SJCRH30 (cell line): ENCODE data around the gene ELAVL1. TPM values are rescaled to one million over a fixed set of nuclear protein-coding genes. Genes with fewer than 3 reads are reported as not detected.
"Not testable (repeated sequence)": the region's sequence is repeated elsewhere in the genome, so short reads cannot be mapped to it uniquely, and the experiment has no call there.

Experiments
- DNase-seq, 2 experiments: peaks; one replicate each; pipeline ENCODE4 v3.0.0-alpha.2; 2015 to 2020
- H3K27ac ChIP-seq: fragments of 250-450 bp; sonication (Bioruptor Pico); 2 replicates; pipeline ENCODE4 v1.5.1; 2020; ENCODE audit warnings: mild to moderate bottlenecking, moderate library complexity
- H3K27me3 ChIP-seq: fragments of 250-450 bp; sonication (Bioruptor Pico); 2 replicates; pipeline ENCODE4 v1.5.1; 2020; ENCODE audit warnings: mild to moderate bottlenecking, moderate library complexity
- H3K36me3 ChIP-seq: fragments of 250-450 bp; sonication (Bioruptor Pico); 2 replicates; pipeline ENCODE4 v1.5.1; 2020; ENCODE audit warnings: mild to moderate bottlenecking, moderate library complexity
- H3K4me1 ChIP-seq: fragments of 250-450 bp; sonication (Bioruptor Pico); 2 replicates; pipeline ENCODE4 v1.5.1; 2020; ENCODE audit warnings: mild to moderate bottlenecking, moderate library complexity
- H3K4me3 ChIP-seq: fragments of 250-450 bp; sonication (Bioruptor Pico); 2 replicates; pipeline ENCODE4 v1.5.1; 2020; ENCODE audit warnings: mild to moderate bottlenecking, moderate library complexity
- H3K9me3 ChIP-seq: fragments of 250-450 bp; sonication (Bioruptor Pico); replicated peaks from 2 replicates; pipeline ENCODE4 v1.5.1; 2020; ENCODE audit warnings: mild to moderate bottlenecking, moderate library complexity
- total RNA-seq: library from RNA; depleted of rRNA; stranded (reverse); fragments of >200 nt; shearing (Covaris generic); gene quantifications from 2 replicates; pipeline ENCODE4 v1.2.3, GENCODE V29; 2014

The ELAVL1 gene
- total RNA-seq, 1 experiment from 2014 or later = 79.4 TPM

DNA sequence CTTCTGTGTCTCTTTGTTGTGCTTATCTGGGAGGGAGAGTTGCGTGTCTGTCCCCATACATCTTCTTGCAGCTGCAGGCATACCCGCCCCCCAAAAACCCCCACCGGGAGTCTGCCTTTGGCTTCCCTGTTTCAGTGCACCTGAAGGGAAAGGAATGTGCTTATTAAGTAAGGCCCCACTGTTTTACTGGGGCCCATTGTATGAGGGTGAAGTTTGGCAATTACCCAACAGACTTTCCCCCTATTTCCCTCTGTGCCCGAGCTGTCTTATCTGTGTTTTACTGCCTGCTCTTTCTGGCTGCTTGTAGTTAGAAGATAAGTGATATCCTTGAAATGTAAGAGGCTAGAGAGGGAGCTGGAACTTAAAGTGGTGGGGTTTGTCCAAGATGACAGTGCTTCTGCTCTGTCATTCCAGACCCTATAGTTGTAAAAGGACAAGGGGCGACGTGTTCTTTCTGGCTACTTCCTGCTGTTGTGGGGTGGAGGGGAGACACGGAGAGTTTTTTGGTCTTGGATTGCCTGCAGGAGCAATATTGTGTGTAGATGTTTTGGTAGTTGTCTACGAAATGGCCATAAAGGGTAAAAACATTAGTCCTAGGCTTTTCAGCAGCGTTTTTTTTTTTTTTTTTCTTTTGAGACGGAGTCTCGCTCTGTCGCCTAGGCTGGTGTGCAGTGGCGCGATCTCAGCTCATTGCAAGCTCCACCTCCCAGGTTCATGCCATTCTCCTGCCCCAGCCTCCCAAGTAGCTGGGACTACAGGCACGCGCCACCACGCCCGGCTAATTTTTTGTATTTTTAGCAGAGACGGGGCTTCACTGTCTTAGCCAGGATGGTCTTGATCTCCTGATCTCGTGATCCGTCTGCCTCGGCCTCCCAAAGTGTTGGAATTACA, 28.1 kb upstream of the ELAVL1 start:
- Histone ChIP-seq H3K4me1 (peaks cover 46% of the 10 kb centered on the region), H3K27ac (peak overlapping the region; percentile 62)
- peak in 1 of 2 experiments; percentile 21 for DNase-seq
- H3K36me3 ChIP-seq, H3K9me3 ChIP-seq, H3K4me3 ChIP-seq, H3K27me3 ChIP-seq: not testable (repeated sequence)

DNA sequence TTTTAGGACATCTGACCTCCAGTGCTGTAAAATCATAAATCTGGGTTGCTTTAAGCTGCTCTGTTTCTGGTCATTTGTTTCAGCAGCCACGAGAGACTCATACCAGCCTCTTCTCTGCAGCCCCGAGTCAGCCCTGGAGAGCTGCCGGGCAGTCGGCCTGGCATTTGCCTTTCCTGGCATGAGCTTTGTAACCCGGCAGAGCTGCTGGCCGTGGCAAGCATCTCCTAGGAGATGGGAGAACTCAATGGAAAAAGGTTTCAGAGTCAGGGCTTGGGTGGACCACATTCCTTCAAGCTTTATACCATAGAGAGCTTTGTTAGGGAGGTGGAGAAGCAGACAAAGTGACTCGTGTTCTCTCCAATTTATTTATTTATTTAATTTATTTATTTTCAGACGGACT, 25.5 kb upstream of the ELAVL1 start:
- DNase-seq = no peak
- H3K27ac ChIP-seq = no peak overlapping the region
- no peak overlapping the region for H3K4me3 ChIP-seq
- H3K36me3 ChIP-seq = no peaks in the 10 kb centered on the region
- peaks cover 44% of the 10 kb centered on the region for H3K4me1 ChIP-seq
- H3K9me3 ChIP-seq = no peaks in the 10 kb centered on the region
- H3K27me3 ChIP-seq = no peaks in the 10 kb centered on the region

DNA sequence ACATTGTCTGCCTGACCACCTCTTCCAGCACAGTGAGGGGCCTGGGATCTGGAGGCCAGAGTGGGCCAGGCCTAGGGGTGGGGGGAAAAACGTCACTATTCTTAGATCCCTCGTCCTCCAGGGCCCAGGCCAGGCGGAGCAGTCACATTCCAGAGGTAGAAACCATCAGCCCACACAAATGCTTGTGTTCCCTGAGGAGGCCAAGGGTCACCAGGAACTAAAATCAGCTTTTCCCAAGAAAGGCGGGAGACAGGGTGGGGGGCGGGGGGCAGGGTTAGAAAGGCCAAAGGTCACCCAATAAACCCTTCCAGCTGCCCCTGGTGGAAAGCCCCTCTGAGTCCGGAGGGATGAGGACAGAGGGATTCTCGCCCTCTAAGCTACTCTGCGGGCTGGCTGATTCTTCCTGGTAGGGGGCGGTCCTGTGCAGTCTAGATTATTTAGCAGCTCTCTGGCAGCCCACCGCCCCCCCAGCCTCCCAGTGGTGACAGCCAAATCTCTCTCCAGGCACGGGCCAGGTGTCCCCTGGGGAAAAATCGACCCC, 23.6 kb upstream of the ELAVL1 start:
- H3K27me3 ChIP-seq = no peaks in the 10 kb centered on the region
- H3K4me1 ChIP-seq = peaks cover 27% of the 10 kb centered on the region
- no peaks in the 10 kb centered on the region for H3K36me3 ChIP-seq
- no peaks in the 10 kb centered on the region for H3K9me3 ChIP-seq
- H3K4me3 ChIP-seq = no peak overlapping the region
- DNase-seq = peak; percentile 48
- peak overlapping the region; percentile 38 for H3K27ac ChIP-seq

DNA sequence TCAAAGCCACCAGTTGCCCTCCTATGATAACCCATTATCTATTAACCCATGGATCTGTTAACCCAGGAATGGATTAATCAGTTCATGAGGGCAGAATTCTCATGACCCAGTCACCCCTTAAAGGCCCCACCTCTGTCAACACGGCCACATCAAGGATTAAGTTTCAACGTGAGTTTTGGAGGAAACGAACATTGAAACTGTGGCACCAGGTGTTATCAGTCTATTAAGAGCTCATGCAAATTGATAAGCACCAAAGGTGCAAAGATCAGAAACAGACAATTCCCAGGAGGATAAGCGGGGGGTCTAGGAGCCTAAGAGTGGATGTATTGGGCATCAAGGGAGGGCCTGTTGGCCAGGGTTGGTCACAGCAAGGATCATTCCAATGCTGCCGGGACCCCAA, 19.9 kb upstream of the ELAVL1 start:
- no peaks in the 10 kb centered on the region for H3K27me3 ChIP-seq
- peaks cover 18% of the 10 kb centered on the region for H3K4me1 ChIP-seq
- DNase-seq = no peak
- H3K27ac ChIP-seq = no peak overlapping the region
- H3K9me3 ChIP-seq = no peaks in the 10 kb centered on the region
- H3K4me3 ChIP-seq = no peak overlapping the region
- H3K36me3 ChIP-seq = no peaks in the 10 kb centered on the region

DNA sequence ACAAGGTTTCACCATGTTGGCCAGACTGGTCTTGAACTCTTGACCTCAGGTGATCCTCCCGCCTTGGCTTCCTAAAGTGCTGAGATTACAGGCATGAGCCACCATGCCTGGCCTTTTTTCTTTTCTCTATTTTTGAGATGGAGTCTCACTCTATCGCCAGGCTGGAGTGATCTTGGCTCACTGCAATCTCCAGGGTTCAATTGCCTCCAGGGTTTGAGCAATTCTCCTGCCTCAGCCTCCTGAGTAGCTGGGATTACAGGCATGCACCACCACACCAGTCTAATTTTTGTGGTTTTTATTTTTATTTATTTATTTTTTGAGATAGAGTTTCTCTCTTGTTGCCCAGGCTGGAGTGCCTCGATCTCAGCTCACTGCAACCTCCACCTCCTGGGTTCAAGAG, 18.8 kb upstream of the ELAVL1 start:
- H3K27me3 ChIP-seq, H3K4me3 ChIP-seq, H3K27ac ChIP-seq, DNase-seq, H3K36me3 ChIP-seq, H3K9me3 ChIP-seq: not testable (repeated sequence)
- peaks cover 14% of the 10 kb centered on the region for H3K4me1 ChIP-seq

DNA sequence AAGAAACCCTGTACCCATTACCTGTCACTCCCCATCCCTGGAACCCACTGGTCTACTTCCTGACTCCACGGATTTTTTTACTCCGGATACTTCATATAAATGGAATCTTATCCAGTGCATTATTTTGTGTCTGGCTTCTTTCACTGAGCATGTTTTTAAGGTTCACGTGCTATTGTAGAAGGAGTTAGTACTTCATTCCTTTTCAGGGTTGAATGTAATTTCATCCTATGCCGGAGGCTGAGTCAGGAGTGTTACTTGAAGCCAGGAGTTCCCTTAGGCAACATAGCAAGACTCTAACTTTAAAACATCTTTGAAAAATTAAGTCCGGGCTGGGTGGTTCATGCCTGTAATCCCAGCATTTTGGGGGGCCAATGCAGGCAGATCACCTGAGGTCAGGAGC, 17.9 kb upstream of the ELAVL1 start:
- H3K9me3 ChIP-seq = no peaks in the 10 kb centered on the region
- H3K4me3 ChIP-seq = no peak overlapping the region
- H3K27me3 ChIP-seq = no peaks in the 10 kb centered on the region
- peaks cover 6% of the 10 kb centered on the region for H3K4me1 ChIP-seq
- DNase-seq = no peak
- H3K36me3 ChIP-seq = no peaks in the 10 kb centered on the region
- H3K27ac ChIP-seq = no peak overlapping the region

DNA sequence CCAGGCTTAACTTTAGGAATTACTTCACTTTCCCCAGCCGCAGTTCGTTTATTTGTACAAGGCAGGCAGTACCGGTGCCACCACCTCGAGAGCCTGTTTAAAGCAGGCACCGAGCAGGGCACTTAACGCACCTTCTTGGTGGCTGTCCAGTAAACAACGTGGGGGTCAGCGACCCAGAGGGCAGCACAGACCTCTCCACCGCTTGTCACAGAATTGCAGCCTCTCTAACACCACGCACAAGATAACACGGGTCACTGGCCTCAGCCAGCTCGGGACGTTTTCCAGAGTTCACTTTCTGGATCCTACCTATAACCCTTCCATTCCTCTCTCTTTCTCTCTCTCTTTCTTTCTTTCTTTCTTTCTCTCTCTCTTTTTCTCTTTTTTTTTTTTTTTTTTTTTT, 16.8 kb upstream of the ELAVL1 start:
- no peak overlapping the region for H3K4me3 ChIP-seq
- DNase-seq = no peak
- H3K27ac ChIP-seq = no peak overlapping the region
- no peaks in the 10 kb centered on the region for H3K4me1 ChIP-seq
- H3K9me3 ChIP-seq = no peaks in the 10 kb centered on the region
- H3K27me3 ChIP-seq = no peaks in the 10 kb centered on the region
- H3K36me3 ChIP-seq = no peaks in the 10 kb centered on the region

DNA sequence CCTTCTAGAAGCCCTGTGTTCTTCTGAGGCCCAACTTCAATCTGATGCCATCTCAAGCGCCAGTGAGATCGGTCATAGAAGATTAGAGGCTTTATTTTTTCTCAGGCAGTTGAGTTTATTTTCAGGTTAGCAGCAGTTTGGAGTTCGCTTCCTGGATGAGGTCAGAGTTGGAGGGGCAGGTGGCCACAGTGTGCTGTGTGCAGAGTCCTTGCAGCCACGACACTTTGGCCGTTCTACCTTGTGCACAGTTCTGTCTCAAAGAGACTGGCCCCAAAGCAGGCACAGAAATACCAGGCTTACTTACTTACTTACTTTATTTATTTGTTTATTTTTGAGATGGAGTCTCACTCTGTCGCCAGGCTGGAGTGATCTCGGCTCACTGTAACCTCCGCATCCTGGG, 15.9 kb upstream of the ELAVL1 start:
- H3K27me3 ChIP-seq = no peaks in the 10 kb centered on the region
- no peak for DNase-seq
- no peak overlapping the region for H3K27ac ChIP-seq
- no peaks in the 10 kb centered on the region for H3K9me3 ChIP-seq
- no peaks in the 10 kb centered on the region for H3K36me3 ChIP-seq
- no peak overlapping the region for H3K4me3 ChIP-seq
- H3K4me1 ChIP-seq = no peaks in the 10 kb centered on the region

DNA sequence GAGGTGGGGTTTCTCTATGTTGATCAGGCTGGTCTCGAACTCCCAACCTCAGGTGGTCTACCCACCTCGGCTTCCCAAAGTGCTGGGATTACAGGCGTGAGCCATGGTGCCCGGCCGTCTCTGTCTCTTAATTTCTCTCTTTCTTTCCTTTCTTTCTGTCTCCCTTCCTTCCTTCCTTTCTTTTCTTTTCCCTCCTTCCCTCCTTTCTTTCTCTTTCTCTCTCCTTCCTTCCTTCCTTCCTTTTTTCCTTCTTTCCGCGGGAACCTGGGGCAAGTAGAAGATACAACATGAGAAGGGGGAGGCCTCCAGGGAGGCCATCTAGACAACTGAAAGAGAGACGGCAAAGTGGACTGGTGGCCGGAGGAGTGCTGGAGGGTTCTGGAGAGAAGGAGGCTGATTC, 15.2 kb upstream of the ELAVL1 start:
- H3K4me3 ChIP-seq = no peak overlapping the region
- DNase-seq = no peak

DNA sequence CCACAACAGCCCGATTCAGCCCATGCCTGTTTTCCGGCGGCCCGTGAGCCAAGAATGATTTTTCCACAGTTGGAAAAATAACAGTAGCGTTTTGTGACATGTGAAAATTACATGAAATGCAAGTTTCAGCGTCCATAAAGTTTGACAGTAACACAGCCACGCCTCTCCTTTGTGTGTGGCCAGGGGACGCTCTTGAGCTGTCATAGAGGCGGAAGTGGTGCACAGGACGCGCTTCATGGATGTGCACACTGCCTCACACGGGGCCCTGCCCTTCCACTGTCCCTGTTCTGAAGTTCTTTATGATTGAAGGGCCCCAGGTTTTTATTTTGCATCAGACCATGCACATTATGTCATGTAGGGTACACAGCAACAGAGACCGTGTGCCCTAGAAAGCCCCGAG, 12.4 kb upstream of the ELAVL1 start:
- Histone ChIP-seq H3K4me1 (no peaks in the 10 kb centered on the region), H3K9me3 (no peaks in the 10 kb centered on the region), H3K27ac (no peak overlapping the region), H3K27me3 (no peaks in the 10 kb centered on the region), H3K4me3 (no peak overlapping the region), H3K36me3 (no peaks in the 10 kb centered on the region)
- DNase-seq = peak in 1 of 2 experiments; percentile 34

More for the DNA sequence above, 15.2 kb upstream of the ELAVL1 start:
- H3K4me1 ChIP-seq = no peaks in the 10 kb centered on the region
- H3K27me3 ChIP-seq = no peaks in the 10 kb centered on the region
- H3K36me3 ChIP-seq = no peaks in the 10 kb centered on the region
- H3K27ac ChIP-seq = no peak overlapping the region
- no peaks in the 10 kb centered on the region for H3K9me3 ChIP-seq

DNA sequence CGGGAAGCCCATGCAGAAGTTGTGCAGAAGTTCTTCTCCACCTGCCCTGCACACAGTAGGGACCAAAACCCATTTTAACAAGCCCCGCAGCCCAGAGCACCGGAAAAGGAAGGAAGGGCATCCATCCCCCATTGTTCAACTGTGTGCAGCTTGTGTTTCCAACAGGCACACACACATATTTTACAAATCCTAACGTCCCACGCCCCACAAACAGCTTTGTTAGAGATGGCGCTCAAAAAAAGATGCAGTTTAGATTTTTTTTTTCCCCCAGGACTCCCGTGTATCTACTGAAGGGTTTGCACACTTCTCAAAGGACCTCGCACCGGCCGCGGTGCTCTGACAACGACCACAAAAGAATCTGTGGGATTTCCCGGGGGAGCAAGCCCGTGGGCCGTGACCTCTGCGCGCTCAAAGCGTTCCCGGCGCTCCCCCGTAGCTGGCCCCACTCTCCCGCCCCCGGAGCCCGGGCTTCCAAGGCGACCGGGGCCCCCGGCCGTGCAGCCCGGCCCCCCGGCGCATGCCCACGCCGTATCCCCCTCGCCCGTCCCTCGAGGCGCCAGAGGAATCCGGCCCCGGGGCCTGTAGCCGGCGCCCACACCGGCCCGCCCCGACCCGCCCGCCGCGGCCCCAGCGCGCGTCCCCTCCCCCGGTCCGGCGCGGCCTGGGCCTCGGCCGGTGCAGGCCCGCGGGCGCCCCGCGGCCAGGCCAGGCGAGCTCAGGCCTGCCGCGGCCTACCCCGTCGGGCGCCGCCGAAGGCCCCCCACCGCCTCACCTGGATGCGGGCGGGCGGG, 523 bp downstream of the ELAVL1 start:
- Histone ChIP-seq H3K4me1 (no peaks in the 10 kb centered on the region), H3K4me3 (peak overlapping the region; percentile 91), H3K27me3 (no peaks in the 10 kb centered on the region), H3K27ac (peak overlapping the region; percentile 48; the same call in 1 of the 2 replicates), H3K9me3 (no peaks in the 10 kb centered on the region), H3K36me3 (peaks cover 8% of the 10 kb centered on the region; the same call in 1 of the 2 replicates)
- DNase-seq = peak; percentile 10 to 28

DNA sequence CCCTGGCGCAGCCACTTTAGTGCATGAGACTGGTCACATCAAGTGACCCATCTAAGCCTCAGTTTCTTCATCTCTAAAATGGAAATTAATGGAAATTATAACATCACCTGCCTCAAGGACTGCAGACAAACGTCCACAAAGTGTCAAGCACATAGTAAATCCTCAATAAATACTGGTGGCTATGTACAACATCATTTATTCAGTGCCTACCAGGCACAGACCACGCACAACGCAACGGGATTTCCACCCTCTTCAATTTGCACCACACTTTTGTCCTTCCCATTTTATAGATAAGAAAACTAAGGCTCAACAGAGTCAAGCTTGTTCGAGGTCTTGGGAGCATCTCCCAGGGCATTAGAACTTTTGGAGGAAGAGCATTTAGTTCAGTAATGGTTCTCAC, 1.4 kb downstream of the ELAVL1 start:
- DNase-seq = no peak
- Histone ChIP-seq H3K9me3 (no peaks in the 10 kb centered on the region), H3K27ac (no peak overlapping the region), H3K4me3 (peak overlapping the region; percentile 91), H3K4me1 (no peaks in the 10 kb centered on the region), H3K27me3 (no peaks in the 10 kb centered on the region), H3K36me3 (peaks cover 13% of the 10 kb centered on the region; the same call in 1 of the 2 replicates)

DNA sequence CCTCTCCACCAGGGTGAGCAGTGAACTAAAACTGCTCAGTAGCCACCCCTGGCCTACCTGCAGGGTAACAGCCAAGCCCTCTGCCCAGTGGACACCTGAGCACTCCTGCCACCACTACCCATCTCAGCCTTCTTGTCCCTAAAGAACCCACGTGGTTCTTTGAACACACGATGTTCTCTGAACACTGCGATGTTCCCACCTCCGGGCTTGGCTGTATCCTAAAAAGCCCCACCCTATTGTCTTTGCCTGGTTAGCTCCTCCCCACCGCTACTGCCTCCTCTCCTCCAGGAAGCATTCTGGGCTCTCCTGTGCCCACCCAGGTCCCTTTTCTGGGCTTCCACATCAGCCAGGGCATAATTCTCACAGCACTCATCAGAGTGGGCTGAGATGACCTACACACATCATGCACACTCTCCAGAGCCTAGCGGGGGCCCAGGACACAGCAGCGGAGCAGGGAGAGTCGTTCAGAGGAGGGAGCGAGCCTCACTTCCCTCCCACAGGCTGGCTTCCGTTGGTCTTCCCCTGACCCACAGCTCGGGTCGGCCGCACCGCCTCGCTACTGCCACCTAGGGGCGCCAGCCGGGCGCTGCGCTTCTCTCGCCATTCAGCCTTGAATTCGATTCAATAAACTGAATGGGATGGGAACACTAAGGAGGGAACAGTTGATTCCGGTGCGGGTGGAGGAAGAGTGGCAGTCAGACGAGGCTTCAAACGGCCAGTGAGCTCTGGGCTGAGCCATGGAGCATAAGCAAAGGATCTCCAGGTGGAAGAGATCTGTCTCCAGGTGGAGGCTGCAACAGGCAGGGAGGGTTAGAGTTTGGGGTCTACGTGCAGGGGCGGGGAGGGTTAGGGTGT, 3.2 kb downstream of the ELAVL1 start:
- Histone ChIP-seq H3K9me3 (no peaks in the 10 kb centered on the region), H3K27me3 (no peaks in the 10 kb centered on the region), H3K4me3 (no peak overlapping the region), H3K36me3 (peaks cover 16% of the 10 kb centered on the region), H3K27ac (no peak overlapping the region), H3K4me1 (no peaks in the 10 kb centered on the region)
- peak; percentile 58 to 80 for DNase-seq

DNA sequence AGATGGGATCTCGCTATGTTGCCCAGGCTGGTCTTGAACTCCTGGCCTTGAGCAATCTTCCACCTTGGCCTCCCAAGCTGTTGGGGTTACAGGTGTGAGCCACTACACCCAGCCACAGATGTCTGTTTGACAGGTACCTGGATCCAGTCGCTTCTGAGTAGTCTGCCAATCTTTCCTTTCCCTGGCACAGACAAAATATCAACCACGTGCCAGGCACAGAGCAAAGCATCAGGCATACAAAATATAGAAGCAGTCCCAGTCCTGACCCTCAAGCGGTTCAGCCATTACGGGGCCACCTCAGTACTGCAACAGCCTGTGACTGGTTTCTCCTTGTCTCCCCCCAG, 3.8 kb downstream of the ELAVL1 start:
- no peak overlapping the region for H3K4me3 ChIP-seq
- peaks cover 16% of the 10 kb centered on the region for H3K36me3 ChIP-seq
- no peaks in the 10 kb centered on the region for H3K4me1 ChIP-seq
- H3K27ac ChIP-seq = no peak overlapping the region
- H3K9me3 ChIP-seq = no peaks in the 10 kb centered on the region
- H3K27me3 ChIP-seq = no peaks in the 10 kb centered on the region
- DNase-seq = no peak
